HepG2 (cell line): ENCODE data around the gene FAM118A. TPM values are rescaled to one million over a fixed set of nuclear protein-coding genes. Genes with fewer than 3 reads are reported as not detected.

Experiments used
- ATF6 ChIP-seq: sonication (generic); formaldehyde crosslinking; conservative IDR thresholded peaks from 2 replicates; pipeline ENCODE4 v1.4.0; 2020; ENCODE audit warnings: missing genetic modification reagents
- IRF1 ChIP-seq: sonication (generic); formaldehyde crosslinking; IDR thresholded peaks from 2 replicates; pipeline ENCODE4 v1.4.0; 2020; ENCODE audit warnings: low read depth, mild to moderate bottlenecking, missing genetic modification reagents
- ZBTB40 ChIP-seq, 2 experiments: fragments of 450-650 bp in 1 of 2; sonication (generic) in 1 of 2; formaldehyde crosslinking in 1 of 2; IDR thresholded peaks; 2 replicates each; pipeline versions ENCODE4 v1.6.1 to v1.8.0; 2016 to 2022; ENCODE audit warnings: antibody characterized with exemption in 1 of 2, mild to moderate bottlenecking in 1 of 2, missing genetic modification reagents in 1 of 2
- ZNF142 ChIP-seq: sonication (generic); formaldehyde crosslinking; IDR thresholded peaks from 2 replicates; pipeline ENCODE4 v1.4.0; 2020; ENCODE audit warnings: missing genetic modification reagents
- ZNF292 ChIP-seq: sonication (generic); formaldehyde crosslinking; IDR thresholded peaks from 2 replicates; pipeline ENCODE4 v1.8.1; 2022; ENCODE audit warnings: mild to moderate bottlenecking, low read depth, missing genetic modification reagents, borderline replicate concordance
- ZNF784 ChIP-seq: sonication (generic); formaldehyde crosslinking; IDR thresholded peaks from 2 replicates; pipeline ENCODE4 v1.5.1; 2020; ENCODE audit warnings: missing genetic modification reagents, mild to moderate bottlenecking, borderline replicate concordance
- ZNF790 ChIP-seq: sonication (generic); formaldehyde crosslinking; IDR thresholded peaks from 2 replicates; pipeline ENCODE4 v1.8.0; 2022; ENCODE audit warnings: missing genetic modification reagents, mild to moderate bottlenecking, borderline replicate concordance
- polyA plus RNA-seq, 8 experiments: library from polyadenylated mRNA; depleted of rRNA in 3 of 8; stranded (reverse) in 7 of 8; unstranded in 1 of 8; fragments of >200 nt; fragmentation: Illumina TruSeq in 4 of 8; extraction: Trizol in 4 of 8; gene quantifications; 2 replicates each; pipeline versions ENCODE4 v1.2.1 to v1.2.3, GENCODE V29; 2011 to 2016; ENCODE audit warnings: low read depth in 4 of 8, missing spikeins in 1 of 8, mixed read lengths in 1 of 8; ENCODE audit not compliant: insufficient read depth in 1 of 8
- total RNA-seq, 5 experiments: library from RNA; depleted of rRNA; stranded (reverse); fragments of >200 nt; fragmentation: Illumina TruSeq; extraction: Trizol; gene quantifications; 2 replicates each; pipeline ENCODE4 v1.2.3, GENCODE V29; 2016; ENCODE audit warnings: low read depth in 1 of 5

Gene FAM118A
- total and polyA plus RNA-seq, 2 of the 13 experiments (the other 11 are each of a cell fraction or from before 2014, with no cell fraction given): 36.7 to 48.2 TPM

- TF ChIP-seq ZNF142 (CRISPR knock-in tag): no peak
- no peak for TF ChIP-seq ZNF784 (CRISPR knock-in tag)
- no peak for TF ChIP-seq ATF6 (CRISPR knock-in tag)
- TF ChIP-seq ZNF292 (CRISPR knock-in tag): 0 out of 2 replicates have a peak, but pooled peaks have one; percentile 43
- TF ChIP-seq IRF1 (CRISPR knock-in tag): no peak
- TF ChIP-seq ZNF790: no peak
- TF ChIP-seq ZBTB40 (IDR thresholded peaks at IDR 0.05): no peak
- peak; percentile 25; the same call in 1 of the 2 replicates for TF ChIP-seq ZBTB40 (CRISPR knock-in tag; IDR thresholded peaks at IDR 0.05)
These were observed 22.7 kb upstream of the FAM118A start (continued) for GRCh38 chr22:45286854-45287551.
